Activated CD8-positive, alpha-beta memory T cell treated with anti-CD3 and anti-CD28 coated beads, Interleukin-2, amount 50 U/mL, for 1 hour (primary cell): ENCODE data around the gene MRPL49.

ENCODE experiments used
- DNase-seq: peaks from one replicate; pipeline ENCODE4 v3.0.0-alpha.2; 2020; ENCODE audit errors: extremely low read depth

MRPL49 gene

DNA sequence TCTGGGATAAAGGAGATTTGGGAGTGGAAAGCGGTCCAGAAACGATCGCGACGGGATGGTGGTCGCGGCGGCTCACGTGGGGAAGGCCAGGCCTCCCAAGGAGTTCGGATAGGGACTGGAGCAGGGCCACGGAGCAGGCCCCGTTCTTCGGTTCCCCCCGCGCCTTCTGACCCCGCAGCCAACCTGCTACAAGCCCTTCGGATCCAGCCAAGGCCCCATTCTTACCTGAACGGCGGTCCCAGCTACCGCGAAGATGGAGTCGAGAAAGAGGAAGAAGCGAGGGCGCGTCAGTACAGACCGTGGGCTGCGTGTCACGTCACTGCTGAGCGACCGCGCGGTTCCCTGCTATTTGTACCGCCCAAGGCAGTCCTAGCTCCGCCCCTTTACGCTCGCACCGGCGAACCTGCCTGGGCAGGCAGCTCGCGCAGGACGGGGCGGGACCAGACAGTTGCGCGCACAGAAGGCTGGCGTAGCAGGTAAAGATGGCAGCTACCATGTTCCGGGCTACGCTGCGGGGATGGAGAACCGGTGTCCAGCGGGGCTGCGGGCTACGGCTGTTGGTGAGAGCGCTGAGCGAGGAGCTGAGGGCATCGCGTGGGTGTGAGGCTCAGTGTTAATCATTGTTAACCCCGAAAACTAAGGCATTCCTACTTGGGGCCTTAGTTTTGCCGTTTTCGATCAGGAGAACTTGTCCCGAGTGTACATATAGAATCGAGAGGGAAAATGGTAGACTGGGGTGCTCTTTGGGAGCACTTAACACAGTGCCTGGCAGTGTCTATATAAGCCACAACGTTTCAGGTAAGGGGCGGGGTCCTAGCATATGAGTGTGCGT, at the start of gene MRPL49, which contains the start of gene FAU:
TSS of gene MRPL49 (plus strand) at position 457 of the 832 bp plus-strand sequence. CDS start at position 483, 26 bp downstream.
TSS of gene FAU (minus strand) at position 270 of the 832 bp plus-strand sequence. CDS start 321 bp downstream, outside the sequence.
- peak; percentile 96 for DNase-seq

- DNase-seq: no peak
Measured at GRCh38 chr11:65072631-65072966, 49.5 kb upstream of the MRPL49 start.

DNA sequence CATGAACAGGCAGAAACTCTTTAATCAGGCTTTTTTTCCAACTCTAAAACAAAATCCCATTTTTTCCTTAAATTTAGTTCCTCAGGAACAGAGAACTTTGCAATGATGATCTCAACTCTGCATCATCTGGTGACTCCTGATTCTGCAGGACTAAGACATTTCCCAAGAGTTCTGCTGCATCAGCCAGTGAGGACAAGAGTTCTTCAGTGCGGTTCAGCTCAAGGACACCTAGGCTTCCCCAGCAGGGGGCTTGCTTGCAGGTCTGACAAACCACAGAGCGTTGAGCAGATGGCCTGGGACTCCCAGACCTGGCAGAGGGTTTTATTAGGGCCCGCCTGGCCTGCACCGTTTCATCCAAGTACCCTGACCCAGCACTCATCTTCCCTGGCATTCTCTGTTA, 44.7 kb upstream of the MRPL49 start:
- DNase-seq: no peak

GRCh38 chr11:65078151-65078550, 44.0 kb upstream of the MRPL49 start:
- no peak for DNase-seq

DNA sequence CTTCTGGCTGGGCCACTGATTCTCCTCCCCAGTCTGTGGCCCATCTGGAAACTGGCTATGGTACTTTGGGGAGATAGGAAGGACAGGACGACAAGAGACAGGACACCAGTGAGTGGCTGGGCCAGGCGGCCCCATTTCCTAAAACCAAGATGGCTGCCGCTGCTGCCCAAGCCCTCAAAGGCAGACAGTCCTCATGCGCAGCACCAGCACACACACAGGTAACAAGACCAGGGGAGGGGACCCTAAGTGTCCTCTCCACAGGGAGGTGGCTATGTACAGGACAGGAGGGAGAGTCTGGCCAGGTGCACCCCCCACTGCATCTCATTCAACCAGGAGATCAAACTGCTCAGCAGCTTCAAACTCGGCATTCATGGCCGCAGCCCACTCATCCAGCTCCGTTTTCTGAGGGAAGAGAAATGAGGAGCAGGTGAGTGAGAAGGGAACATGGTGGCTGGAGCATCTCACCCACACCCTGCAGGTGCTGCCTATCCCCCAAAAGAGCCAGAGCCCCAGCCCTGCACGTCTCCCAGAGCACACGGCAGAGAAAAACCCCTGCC, 43.3 kb upstream of the MRPL49 start:
- no peak for DNase-seq

DNA sequence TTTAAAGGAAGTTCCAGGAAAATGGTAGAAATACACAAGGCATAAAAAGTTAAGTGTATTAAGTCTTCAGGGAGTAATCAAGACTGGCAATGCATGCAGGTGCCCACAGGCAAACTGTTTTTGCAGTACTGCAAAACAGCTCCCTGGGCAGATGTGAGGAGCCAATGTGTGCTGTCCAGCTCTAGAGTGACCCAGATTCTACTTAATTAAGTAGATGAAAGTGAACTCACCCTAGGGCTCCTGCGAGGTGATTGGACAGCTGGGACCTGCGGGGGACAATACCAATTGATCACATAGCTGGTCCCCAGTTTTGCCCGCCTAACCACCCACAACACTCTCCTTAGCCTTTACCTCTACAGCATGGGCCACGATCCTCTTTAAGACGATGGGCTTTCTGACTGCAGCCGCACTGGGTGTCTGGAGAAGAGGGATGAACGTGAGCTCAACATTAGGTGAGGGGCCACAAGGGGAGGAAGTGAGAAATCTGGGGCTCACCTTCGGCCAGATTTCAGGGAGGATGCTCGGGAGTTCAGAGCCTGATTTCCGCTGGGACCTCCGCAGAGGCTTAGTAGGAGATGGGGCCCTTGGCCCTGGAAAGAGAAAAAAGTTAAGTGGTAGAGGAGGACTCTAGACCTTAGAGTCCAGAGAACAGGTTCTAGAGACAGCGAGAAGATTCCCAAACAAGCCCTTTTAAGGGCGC, 38.8 kb upstream of the MRPL49 start:
- no peak for DNase-seq

- peak; percentile 79 for DNase-seq
Measured at GRCh38 chr11:65083834-65084597, 38.1 kb upstream of the MRPL49 start, which contains the start of the genes CDCA5 and ZFPL1. TSS of gene CDCA5 (minus strand) at chr11:65084040. CDS start at chr11:65083978, 62 bp downstream. TSS of gene ZFPL1 (plus strand) at chr11:65084222. CDS start at chr11:65084699, 477 bp downstream.

GRCh38 chr11:65084598-65085375, 37.3 kb upstream of the MRPL49 start:
- DNase-seq: no peak

DNA sequence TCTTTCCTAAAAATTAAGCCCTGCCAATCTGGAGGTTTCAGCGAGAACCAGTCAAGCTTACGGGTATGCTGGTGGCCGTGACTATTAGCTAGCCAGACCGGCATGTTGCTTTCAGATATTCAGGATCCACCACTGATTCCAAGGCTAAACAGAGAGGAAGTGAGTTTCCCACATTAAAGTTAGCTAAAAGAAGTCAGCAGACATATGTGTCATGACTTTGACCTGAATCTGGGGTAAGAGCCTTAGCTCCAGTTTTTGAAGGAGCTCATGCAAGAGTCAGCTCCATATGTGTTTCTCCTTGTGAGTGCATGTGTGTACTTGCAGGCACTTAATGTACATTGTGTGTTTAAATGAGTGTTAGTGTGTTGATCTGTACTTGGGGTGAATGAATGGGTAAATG, 36.7 kb upstream of the MRPL49 start:
- no peak for DNase-seq

- no peak for DNase-seq
Measured at GRCh38 chr11:65086809-65087208, 35.3 kb upstream of the MRPL49 start.

- no peak for DNase-seq
Measured at GRCh38 chr11:65087216-65087615, 34.9 kb upstream of the MRPL49 start.

DNA sequence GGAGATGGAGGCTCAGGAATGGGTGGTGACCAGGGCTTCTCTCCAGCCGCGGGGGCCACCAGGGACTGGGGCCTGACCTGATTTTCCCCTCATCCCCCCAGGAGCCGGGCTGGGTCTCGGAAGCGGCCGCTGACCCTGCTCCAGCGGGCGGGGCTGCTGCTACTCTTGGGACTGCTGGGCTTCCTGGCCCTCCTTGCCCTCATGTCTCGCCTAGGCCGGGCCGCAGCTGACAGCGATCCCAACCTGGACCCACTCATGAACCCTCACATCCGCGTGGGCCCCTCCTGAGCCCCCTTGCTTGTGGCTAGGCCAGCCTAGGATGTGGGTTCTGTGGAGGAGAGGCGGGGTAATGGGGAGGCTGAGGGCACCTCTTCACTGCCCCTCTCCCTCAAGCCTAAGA, 34.3 kb upstream of the MRPL49 start:
- DNase-seq: no peak

DNA sequence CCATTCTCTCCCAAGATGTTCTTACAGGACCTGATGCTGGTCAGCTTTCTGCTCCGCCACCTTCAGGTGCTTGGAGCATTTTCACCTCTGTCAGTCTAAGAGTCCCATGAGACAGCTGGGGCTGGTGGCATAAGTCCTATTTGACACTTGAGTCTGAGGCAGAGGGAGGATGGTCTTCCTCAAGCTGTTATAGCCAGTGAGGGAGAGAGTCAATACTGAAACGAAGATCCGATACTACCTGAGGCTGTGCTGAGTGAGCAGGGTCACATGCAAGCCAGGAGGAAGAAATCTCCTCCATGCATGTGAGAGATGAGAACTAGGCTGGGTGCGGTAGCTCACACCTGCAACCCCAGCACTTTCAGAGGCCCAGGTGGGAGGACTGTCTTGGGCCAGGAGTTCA, 32.5 kb upstream of the MRPL49 start:
- DNase-seq: no peak

- DNase-seq: no peak
Measured at GRCh38 chr11:65090628-65091027, 31.5 kb upstream of the MRPL49 start.

- DNase-seq: no peak
Measured at GRCh38 chr11:65095427-65095826, 26.7 kb upstream of the MRPL49 start.

- peak; percentile 75 for DNase-seq
Measured at GRCh38 chr11:65095974-65096806, 25.9 kb upstream of the MRPL49 start, which contains the start of gene VPS51. TSS of gene VPS51 (plus strand) at chr11:65096214. CDS start at chr11:65096251, 37 bp downstream.

- DNase-seq: no peak
Measured at GRCh38 chr11:65096926-65097325, 25.2 kb upstream of the MRPL49 start.

GRCh38 chr11:65100674-65101350, 21.3 kb upstream of the MRPL49 start:
- no peak for DNase-seq
